WTC11 (cell line): Measurements from ENCODE around the gene QKI.

ENCODE experiments used
- CBFB ChIP-seq: sonication (generic); formaldehyde crosslinking; IDR thresholded peaks from 2 replicates; pipeline ENCODE4 v1.8.1; 2022; ENCODE audit warnings: mild to moderate bottlenecking, low read depth, missing genetic modification reagents
- CREM ChIP-seq: sonication (generic); formaldehyde crosslinking; IDR thresholded peaks from 2 replicates; pipeline ENCODE4 v1.8.1; 2022; ENCODE audit warnings: mild to moderate bottlenecking, missing genetic modification reagents, moderate library complexity
- ELF4 ChIP-seq: sonication (generic); formaldehyde crosslinking; IDR thresholded peaks from 2 replicates; pipeline ENCODE4 v1.8.1; 2022; ENCODE audit warnings: low read depth, mild to moderate bottlenecking, moderate library complexity, missing genetic modification reagents
- ESRRA ChIP-seq: sonication (generic); formaldehyde crosslinking; IDR thresholded peaks from 2 replicates; pipeline ENCODE4 v1.8.1; 2022; ENCODE audit warnings: mild to moderate bottlenecking, missing genetic modification reagents, borderline replicate concordance
- MYBL2 ChIP-seq: sonication (generic); formaldehyde crosslinking; IDR thresholded peaks from 2 replicates; pipeline ENCODE4 v1.8.1; 2023; ENCODE audit warnings: mild to moderate bottlenecking, moderate library complexity, missing genetic modification reagents
- NR1H2 ChIP-seq: sonication (generic); formaldehyde crosslinking; IDR thresholded peaks from 2 replicates; pipeline ENCODE4 v1.9.0; 2021; ENCODE audit warnings: mild to moderate bottlenecking, moderate library complexity, missing genetic modification reagents
- NR2C2 ChIP-seq: sonication (generic); formaldehyde crosslinking; IDR thresholded peaks from 2 replicates; pipeline ENCODE4 v1.8.0; 2022; ENCODE audit warnings: mild to moderate bottlenecking, missing genetic modification reagents
- SMAD3 ChIP-seq: sonication (generic); formaldehyde crosslinking; IDR thresholded peaks from 2 replicates; pipeline ENCODE4 v1.8.0; 2022; ENCODE audit warnings: missing genetic modification reagents, mild to moderate bottlenecking, borderline replicate concordance
- ZNF263 ChIP-seq: sonication (generic); formaldehyde crosslinking; IDR thresholded peaks from 2 replicates; pipeline ENCODE4 v1.8.1; 2022; ENCODE audit warnings: low read depth, mild to moderate bottlenecking, moderate library complexity, missing genetic modification reagents
- ZNF423 ChIP-seq: fragments of 250-450 bp; sonication (Bioruptor Pico); IDR thresholded peaks from 2 replicates; pipeline ENCODE4 v2.1.2; 2022; ENCODE audit warnings: mild to moderate bottlenecking, moderate library complexity
- TF ChIP-seq, protein P1 (sequence below): fragments of 200-600 bp; IDR thresholded peaks from 2 replicates; pipeline ENCODE4 v1.8.0; 2022; ENCODE audit warnings: antibody characterized with exemption
- TF ChIP-seq, protein P2 (sequence below): sonication (generic); formaldehyde crosslinking; IDR thresholded peaks from 2 replicates; pipeline ENCODE4 v1.8.1; 2022; ENCODE audit warnings: low read depth, mild to moderate bottlenecking, moderate library complexity, missing genetic modification reagents, borderline replicate concordance
- TF ChIP-seq, protein P3 (sequence below): sonication (generic); formaldehyde crosslinking; IDR thresholded peaks from 2 replicates; pipeline ENCODE4 v1.8.0; 2023; ENCODE audit warnings: missing genetic modification reagents
- TF ChIP-seq, protein P4 (sequence below): sonication (generic); formaldehyde crosslinking; IDR thresholded peaks from 2 replicates; pipeline ENCODE4 v1.8.1; 2023; ENCODE audit warnings: mild to moderate bottlenecking, missing genetic modification reagents, moderate library complexity

DNA sequence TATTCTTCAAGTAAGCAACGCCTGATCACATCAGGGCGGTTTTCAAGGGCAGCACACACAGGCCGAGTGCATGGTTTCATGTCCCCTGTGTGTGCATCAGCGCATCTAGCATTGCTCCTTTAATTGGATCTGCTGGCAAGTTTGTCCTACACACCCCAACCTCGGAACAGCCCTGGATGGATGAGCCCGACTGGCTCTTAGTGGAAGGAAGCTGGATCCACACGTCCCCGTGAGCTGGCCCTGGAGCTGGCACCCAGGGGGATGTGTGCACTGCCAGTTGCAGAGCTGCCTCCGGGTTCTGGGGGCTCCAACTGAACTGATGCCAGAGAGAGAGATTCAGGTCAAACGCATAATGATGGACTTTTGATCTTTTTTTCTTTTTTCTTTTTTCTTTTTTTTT lies 39.2 kb upstream of the QKI start:
- TF ChIP-seq ESRRA (CRISPR knock-in tag) (no peak), ZNF423 (CRISPR knock-in tag) (no peak), CBFB (CRISPR knock-in tag) (no peak), MYBL2 (CRISPR knock-in tag) (no peak), ELF4 (CRISPR knock-in tag) (no peak), ZNF263 (CRISPR knock-in tag) (no peak), CREM (CRISPR knock-in tag) (no peak), SMAD3 (CRISPR knock-in tag) (no peak), NR2C2 (no peak), NR1H2 (CRISPR knock-in tag) (no peak)
- TF ChIP-seq, protein P1, sequence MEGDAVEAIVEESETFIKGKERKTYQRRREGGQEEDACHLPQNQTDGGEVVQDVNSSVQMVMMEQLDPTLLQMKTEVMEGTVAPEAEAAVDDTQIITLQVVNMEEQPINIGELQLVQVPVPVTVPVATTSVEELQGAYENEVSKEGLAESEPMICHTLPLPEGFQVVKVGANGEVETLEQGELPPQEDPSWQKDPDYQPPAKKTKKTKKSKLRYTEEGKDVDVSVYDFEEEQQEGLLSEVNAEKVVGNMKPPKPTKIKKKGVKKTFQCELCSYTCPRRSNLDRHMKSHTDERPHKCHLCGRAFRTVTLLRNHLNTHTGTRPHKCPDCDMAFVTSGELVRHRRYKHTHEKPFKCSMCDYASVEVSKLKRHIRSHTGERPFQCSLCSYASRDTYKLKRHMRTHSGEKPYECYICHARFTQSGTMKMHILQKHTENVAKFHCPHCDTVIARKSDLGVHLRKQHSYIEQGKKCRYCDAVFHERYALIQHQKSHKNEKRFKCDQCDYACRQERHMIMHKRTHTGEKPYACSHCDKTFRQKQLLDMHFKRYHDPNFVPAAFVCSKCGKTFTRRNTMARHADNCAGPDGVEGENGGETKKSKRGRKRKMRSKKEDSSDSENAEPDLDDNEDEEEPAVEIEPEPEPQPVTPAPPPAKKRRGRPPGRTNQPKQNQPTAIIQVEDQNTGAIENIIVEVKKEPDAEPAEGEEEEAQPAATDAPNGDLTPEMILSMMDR = no peak
- TF ChIP-seq, protein P2, sequence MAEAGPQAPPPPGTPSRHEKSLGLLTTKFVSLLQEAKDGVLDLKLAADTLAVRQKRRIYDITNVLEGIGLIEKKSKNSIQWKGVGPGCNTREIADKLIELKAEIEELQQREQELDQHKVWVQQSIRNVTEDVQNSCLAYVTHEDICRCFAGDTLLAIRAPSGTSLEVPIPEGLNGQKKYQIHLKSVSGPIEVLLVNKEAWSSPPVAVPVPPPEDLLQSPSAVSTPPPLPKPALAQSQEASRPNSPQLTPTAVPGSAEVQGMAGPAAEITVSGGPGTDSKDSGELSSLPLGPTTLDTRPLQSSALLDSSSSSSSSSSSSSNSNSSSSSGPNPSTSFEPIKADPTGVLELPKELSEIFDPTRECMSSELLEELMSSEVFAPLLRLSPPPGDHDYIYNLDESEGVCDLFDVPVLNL (CRISPR knock-in tag) = no peak
- TF ChIP-seq, protein P3, sequence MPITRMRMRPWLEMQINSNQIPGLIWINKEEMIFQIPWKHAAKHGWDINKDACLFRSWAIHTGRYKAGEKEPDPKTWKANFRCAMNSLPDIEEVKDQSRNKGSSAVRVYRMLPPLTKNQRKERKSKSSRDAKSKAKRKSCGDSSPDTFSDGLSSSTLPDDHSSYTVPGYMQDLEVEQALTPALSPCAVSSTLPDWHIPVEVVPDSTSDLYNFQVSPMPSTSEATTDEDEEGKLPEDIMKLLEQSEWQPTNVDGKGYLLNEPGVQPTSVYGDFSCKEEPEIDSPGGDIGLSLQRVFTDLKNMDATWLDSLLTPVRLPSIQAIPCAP (CRISPR knock-in tag) = no peak
- TF ChIP-seq, protein P4, sequence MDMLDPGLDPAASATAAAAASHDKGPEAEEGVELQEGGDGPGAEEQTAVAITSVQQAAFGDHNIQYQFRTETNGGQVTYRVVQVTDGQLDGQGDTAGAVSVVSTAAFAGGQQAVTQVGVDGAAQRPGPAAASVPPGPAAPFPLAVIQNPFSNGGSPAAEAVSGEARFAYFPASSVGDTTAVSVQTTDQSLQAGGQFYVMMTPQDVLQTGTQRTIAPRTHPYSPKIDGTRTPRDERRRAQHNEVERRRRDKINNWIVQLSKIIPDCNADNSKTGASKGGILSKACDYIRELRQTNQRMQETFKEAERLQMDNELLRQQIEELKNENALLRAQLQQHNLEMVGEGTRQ (CRISPR knock-in tag) = no peak
